ENCODE measurements around the gene TCHH. TPM values are rescaled to one million over a fixed set of nuclear protein-coding genes. Genes with fewer than 3 reads are reported as not detected.

The TCHH gene
- total RNA-seq, 1 donor from 2014 or later, result not detected

GRCh38 chr1:152112101-152112884 is 3.0 kb downstream of the TCHH start:
- H3K27ac Mint-ChIP-seq, result no peak overlapping the region
- no peak for DNase-seq (ENCODE audit: low spot score, unreplicated experiment)
- H3K4me3 Mint-ChIP-seq (ENCODE audit: low read depth), result no peak overlapping the region
- TF ChIP-seq, protein P1, sequence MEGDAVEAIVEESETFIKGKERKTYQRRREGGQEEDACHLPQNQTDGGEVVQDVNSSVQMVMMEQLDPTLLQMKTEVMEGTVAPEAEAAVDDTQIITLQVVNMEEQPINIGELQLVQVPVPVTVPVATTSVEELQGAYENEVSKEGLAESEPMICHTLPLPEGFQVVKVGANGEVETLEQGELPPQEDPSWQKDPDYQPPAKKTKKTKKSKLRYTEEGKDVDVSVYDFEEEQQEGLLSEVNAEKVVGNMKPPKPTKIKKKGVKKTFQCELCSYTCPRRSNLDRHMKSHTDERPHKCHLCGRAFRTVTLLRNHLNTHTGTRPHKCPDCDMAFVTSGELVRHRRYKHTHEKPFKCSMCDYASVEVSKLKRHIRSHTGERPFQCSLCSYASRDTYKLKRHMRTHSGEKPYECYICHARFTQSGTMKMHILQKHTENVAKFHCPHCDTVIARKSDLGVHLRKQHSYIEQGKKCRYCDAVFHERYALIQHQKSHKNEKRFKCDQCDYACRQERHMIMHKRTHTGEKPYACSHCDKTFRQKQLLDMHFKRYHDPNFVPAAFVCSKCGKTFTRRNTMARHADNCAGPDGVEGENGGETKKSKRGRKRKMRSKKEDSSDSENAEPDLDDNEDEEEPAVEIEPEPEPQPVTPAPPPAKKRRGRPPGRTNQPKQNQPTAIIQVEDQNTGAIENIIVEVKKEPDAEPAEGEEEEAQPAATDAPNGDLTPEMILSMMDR (IDR thresholded peaks at IDR 0.05; ENCODE audit: unreplicated experiment), result no peak
- no peaks in the 10 kb centered on the region for H3K4me1 Mint-ChIP-seq (ENCODE audit: low read depth)
- H3K9me3 Mint-ChIP-seq (ENCODE audit: low read depth), result no peaks in the 10 kb centered on the region
- H3K36me3 Mint-ChIP-seq (ENCODE audit: insufficient read depth), result peaks cover 9% of the 10 kb centered on the region
- H3K27me3 Mint-ChIP-seq, result peaks cover 17% of the 10 kb centered on the region

DNA sequence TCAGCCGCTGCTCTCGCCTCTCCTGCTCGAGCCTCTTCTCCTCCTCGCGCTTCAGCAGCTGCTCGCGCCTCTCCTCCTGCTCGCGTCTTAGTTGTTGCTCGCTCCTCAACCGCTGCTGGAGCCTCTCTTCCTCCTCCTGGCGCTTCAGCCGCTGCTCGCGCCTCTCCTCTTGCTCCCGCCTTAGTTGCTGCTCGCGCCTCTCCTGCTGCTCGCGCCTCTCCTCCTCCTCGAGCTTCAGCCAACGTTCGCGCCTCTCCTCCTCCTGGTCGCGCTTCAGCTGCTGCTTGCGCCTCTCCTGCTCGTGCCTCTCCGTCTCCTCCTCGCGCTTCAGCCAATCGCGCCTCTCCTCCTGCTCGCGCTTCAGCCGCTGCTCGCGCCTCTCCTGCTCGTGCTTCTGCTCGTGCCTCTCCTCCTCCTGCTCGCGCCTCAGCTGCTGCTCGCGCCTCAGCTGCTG is 3.7 kb downstream of the TCHH start:
- Mint-ChIP-seq H3K9me3 (ENCODE audit: low read depth) (no peaks in the 10 kb centered on the region), H3K36me3 (ENCODE audit: insufficient read depth) (peaks cover 9% of the 10 kb centered on the region), H3K27me3 (peaks cover 9% of the 10 kb centered on the region), H3K4me1 (ENCODE audit: low read depth) (no peaks in the 10 kb centered on the region), H3K27ac (no peak overlapping the region), H3K4me3 (ENCODE audit: low read depth) (no peak overlapping the region)
- no peak for DNase-seq (ENCODE audit: low spot score, unreplicated experiment)
- TF ChIP-seq, protein P1 (IDR thresholded peaks at IDR 0.05; ENCODE audit: unreplicated experiment), result no peak

GRCh38 chr1:152110860-152111514 is 4.3 kb downstream of the TCHH start:
- no peak for DNase-seq (ENCODE audit: low spot score, unreplicated experiment)
- no peak overlapping the region for H3K27ac Mint-ChIP-seq
- no peaks in the 10 kb centered on the region for H3K9me3 Mint-ChIP-seq (ENCODE audit: low read depth)
- peaks cover 9% of the 10 kb centered on the region for H3K36me3 Mint-ChIP-seq (ENCODE audit: insufficient read depth)
- no peak overlapping the region for H3K4me3 Mint-ChIP-seq (ENCODE audit: low read depth)
- H3K4me1 Mint-ChIP-seq (ENCODE audit: low read depth), result no peaks in the 10 kb centered on the region
- H3K27me3 Mint-ChIP-seq, result peaks cover 4% of the 10 kb centered on the region
- TF ChIP-seq, protein P1 (IDR thresholded peaks at IDR 0.05; ENCODE audit: unreplicated experiment), result no peak

GRCh38 chr1:152110365-152110859 is 4.8 kb downstream of the TCHH start:
- Mint-ChIP-seq H3K4me3 (ENCODE audit: low read depth) (no peak overlapping the region), H3K27ac (no peak overlapping the region), H3K9me3 (ENCODE audit: low read depth) (no peaks in the 10 kb centered on the region), H3K36me3 (ENCODE audit: insufficient read depth) (peaks cover 9% of the 10 kb centered on the region), H3K27me3 (peaks cover 1% of the 10 kb centered on the region), H3K4me1 (ENCODE audit: low read depth) (no peaks in the 10 kb centered on the region)
- TF ChIP-seq, protein P1 (IDR thresholded peaks at IDR 0.05; ENCODE audit: unreplicated experiment), result no peak
- no peak for DNase-seq (ENCODE audit: low spot score, unreplicated experiment)

DNA sequence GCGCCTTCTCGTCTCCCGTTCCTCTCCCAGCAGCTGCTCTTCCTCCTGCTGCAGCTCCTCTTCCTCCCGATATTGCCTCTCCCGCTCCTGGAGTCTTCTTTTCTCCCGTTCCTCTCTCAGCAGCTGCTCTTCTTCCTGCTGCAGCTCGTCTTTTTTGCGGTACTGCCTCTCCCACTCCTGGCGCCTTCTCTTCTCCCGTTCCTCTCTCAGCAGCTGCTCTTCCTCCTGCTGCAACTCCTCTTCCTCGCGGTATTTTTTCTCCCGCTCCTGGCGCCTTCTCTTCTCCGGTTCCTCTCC is 5.3 kb downstream of the TCHH start:
- no peaks in the 10 kb centered on the region for H3K9me3 Mint-ChIP-seq (ENCODE audit: low read depth)
- H3K4me1 Mint-ChIP-seq (ENCODE audit: low read depth), result no peaks in the 10 kb centered on the region
- TF ChIP-seq, protein P1 (IDR thresholded peaks at IDR 0.05; ENCODE audit: unreplicated experiment), result no peak
- H3K4me3 Mint-ChIP-seq (ENCODE audit: low read depth), result no peak overlapping the region
- H3K27ac Mint-ChIP-seq, result no peak overlapping the region
- H3K27me3 Mint-ChIP-seq, result peaks cover 6% of the 10 kb centered on the region
- no peak for DNase-seq (ENCODE audit: low spot score, unreplicated experiment)
- H3K36me3 Mint-ChIP-seq (ENCODE audit: insufficient read depth), result peaks cover 9% of the 10 kb centered on the region
